ENCODE results near the gene ETS1.

DNA sequence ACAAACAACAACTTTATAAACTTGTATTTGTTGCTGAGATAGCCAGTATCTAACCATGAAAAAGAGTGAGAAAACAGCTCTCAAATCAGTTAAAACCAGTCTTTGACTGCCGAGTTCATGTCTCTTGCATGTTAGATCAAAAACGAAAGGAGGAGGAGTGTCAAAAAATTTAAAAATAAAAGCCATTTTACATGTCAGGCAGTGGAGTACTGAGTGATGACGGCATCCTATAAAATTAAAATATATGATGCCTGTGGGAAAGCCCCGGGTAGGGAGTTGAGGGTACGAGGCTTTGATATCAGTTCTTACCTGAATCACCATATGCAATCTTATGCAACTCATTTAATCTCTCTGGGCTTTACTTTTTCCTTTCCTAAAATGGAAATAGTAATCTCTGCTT, 117.3 kb downstream of the ETS1 start:
- TF ChIP-seq, protein P1, sequence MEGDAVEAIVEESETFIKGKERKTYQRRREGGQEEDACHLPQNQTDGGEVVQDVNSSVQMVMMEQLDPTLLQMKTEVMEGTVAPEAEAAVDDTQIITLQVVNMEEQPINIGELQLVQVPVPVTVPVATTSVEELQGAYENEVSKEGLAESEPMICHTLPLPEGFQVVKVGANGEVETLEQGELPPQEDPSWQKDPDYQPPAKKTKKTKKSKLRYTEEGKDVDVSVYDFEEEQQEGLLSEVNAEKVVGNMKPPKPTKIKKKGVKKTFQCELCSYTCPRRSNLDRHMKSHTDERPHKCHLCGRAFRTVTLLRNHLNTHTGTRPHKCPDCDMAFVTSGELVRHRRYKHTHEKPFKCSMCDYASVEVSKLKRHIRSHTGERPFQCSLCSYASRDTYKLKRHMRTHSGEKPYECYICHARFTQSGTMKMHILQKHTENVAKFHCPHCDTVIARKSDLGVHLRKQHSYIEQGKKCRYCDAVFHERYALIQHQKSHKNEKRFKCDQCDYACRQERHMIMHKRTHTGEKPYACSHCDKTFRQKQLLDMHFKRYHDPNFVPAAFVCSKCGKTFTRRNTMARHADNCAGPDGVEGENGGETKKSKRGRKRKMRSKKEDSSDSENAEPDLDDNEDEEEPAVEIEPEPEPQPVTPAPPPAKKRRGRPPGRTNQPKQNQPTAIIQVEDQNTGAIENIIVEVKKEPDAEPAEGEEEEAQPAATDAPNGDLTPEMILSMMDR (IDR thresholded peaks at IDR 0.05; ENCODE audit: low read depth, low read length): no peak
- no peak for TF ChIP-seq EZH2phosphoT487 (IDR thresholded peaks at IDR 0.05; ENCODE audit: low read depth)
